Left lung (tissue), 10 donors: Measurements from ENCODE around the gene COL4A2. TPM values are rescaled to one million over a fixed set of nuclear protein-coding genes. Genes with fewer than 3 reads are reported as not detected.

Experiments used
- ATAC-seq: fragments of 200-7000 bp; cut with Tn5 transposase; one replicate; pipeline ENCODE4 v1.9.1; 2020; ENCODE audit warnings: moderate library complexity
- DNase-seq, 4 donors: peaks; one replicate each; pipeline ENCODE4 v3.0.0-alpha.2; 2013 to 2020
- H3K27ac ChIP-seq, 2 donors: fragments of 200-600 bp; sonication (generic) in 1 of 2; one replicate each; pipeline versions ENCODE4 v1.5.0 to v1.8.0; 2020 to 2021
- H3K27me3 ChIP-seq, 2 donors: fragments of 200-600 bp; sonication (generic) in 1 of 2; one replicate each; pipeline versions ENCODE4 v1.5.0 to v1.8.0; 2020 to 2021
- H3K36me3 ChIP-seq, 2 donors: fragments of 200-600 bp; sonication (generic) in 1 of 2; one replicate each; pipeline versions ENCODE4 v1.5.0 to v1.8.0; 2020 to 2021
- H3K4me1 ChIP-seq, 2 donors: fragments of 200-600 bp; one replicate each; pipeline ENCODE4 v1.8.0; 2021
- H3K4me3 ChIP-seq, 2 donors: fragments of 200-600 bp; sonication (generic) in 1 of 2; one replicate each; pipeline versions ENCODE4 v1.5.0 to v1.8.0; 2020 to 2021; ENCODE audit warnings: mild to moderate bottlenecking in 1 of 2
- H3K9me3 ChIP-seq, 2 donors: fragments of 200-600 bp; sonication (generic) in 1 of 2; one replicate each; pipeline versions ENCODE4 v1.5.0 to v1.8.0; 2020 to 2021
- CTCF ChIP-seq, 2 donors: fragments of 200-600 bp; sonication (generic) in 1 of 2; IDR thresholded peaks; one replicate each; pipeline versions ENCODE4 v1.5.0 to v1.8.0; 2021; ENCODE audit warnings: antibody characterized with exemption in 2 of 2
- intact Hi-C, 2 donors: fragments of 100-400 bp; cut with DNase I; formaldehyde crosslinking; loops; one replicate each; pipeline versions ENCODE4 v1.11.2 to v1.14.2; 2022
- polyA plus RNA-seq, 6 donors: library from polyadenylated mRNA; unstranded; fragments of 120-200 nt; gene quantifications; one replicate each; pipeline ENCODE4 v1.2.1, GENCODE V29; 2013; ENCODE audit not compliant: insufficient read length in 6 of 6
- total RNA-seq, 2 donors: library from RNA; stranded (reverse); fragmentation: NEBNext Ultra II Directional; extraction: Animal tissue kit (Norgen Biotek cat#: 25700); gene quantifications; one replicate each; pipeline ENCODE4 v1.2.1, GENCODE V29; 2021
- donor health status: DM: no; HTN: yes; CAD: no.
- donor health status: DM: no; HTN: no; CAD: no.

Gene COL4A2
- total and polyA plus RNA-seq, 8 donors, result 307 to 638 (median 395) TPM

DNA sequence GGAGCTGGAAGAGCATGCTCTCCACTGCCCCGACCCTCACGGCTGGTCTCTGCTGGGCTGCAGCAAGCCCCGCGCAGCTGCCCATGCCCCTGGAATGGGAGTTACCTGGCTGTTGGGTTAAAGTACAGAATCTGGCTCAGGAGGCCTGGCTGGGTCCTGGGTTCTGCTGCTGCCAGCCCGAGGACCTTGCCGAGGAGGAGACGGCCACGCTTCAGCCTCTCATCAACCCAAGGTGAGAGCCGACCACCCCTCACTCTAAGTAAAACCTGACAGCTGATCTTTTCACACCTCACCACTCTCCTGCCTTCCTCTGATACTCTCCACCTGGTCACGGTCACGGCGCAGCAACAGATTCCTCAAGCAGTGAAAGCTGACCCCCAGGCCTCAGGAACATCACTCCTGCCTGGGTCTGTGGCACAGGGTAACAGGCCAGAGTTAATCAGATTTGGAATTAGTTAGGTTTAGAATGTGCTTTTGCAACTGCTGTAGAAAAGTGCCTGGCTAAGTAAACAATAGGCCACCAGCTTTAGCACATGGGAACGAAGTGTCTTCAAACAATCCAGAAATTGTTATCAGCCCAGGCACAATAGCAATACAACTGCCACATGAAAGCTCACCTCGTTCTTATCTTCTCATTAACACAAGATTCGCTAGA is 233.9 kb downstream of the COL4A2 start:
- Histone ChIP-seq H3K4me1 (peaks cover 22 to 73% of the 10 kb centered on the region in 2 donors), H3K36me3 (peaks cover 0 to 8% of the 10 kb centered on the region in 2 donors), H3K27ac (peak overlapping the region; percentile 60 to 61), H3K4me3 (no peak overlapping the region), H3K9me3 (no peaks in the 10 kb centered on the region), H3K27me3 (no peaks in the 10 kb centered on the region)
- no peak for TF ChIP-seq CTCF (IDR thresholded peaks at IDR 0.05)
- peak; percentile 46 for ATAC-seq
- DNase-seq, result peak in 1 of 4 donors; percentile 60
- intact Hi-C loops, result no loop called here

DNA sequence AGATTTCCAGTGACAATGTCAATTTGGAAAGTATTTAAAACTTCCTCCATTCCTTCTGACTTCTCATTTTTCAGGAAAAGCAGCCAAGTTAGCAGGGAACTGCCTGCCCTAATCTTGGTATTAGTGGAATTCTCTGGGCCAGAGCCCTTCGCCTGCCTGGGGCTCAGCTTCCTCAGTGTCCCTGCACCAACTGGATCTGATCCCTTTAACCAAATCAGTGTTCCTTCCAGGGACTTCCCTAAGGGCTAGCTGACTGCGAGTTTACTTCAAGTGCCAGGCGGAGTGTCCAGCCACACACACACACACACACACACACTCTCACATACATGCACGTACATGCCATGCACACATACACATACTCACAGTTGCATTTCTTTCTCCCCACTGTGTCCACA is 234.4 kb downstream of the COL4A2 start:
- Histone ChIP-seq H3K36me3 (peaks cover 0 to 8% of the 10 kb centered on the region in 2 donors), H3K27ac (peak overlapping the region; percentile 60 to 61), H3K9me3 (no peaks in the 10 kb centered on the region), H3K27me3 (no peaks in the 10 kb centered on the region), H3K4me3 (no peak overlapping the region), H3K4me1 (peaks cover 23 to 75% of the 10 kb centered on the region in 2 donors)
- DNase-seq, result peak in 1 of 4 donors; percentile 27
- no peak for TF ChIP-seq CTCF (IDR thresholded peaks at IDR 0.05)
- intact Hi-C loops, result no loop called here
- peak; percentile 51 for ATAC-seq

DNA sequence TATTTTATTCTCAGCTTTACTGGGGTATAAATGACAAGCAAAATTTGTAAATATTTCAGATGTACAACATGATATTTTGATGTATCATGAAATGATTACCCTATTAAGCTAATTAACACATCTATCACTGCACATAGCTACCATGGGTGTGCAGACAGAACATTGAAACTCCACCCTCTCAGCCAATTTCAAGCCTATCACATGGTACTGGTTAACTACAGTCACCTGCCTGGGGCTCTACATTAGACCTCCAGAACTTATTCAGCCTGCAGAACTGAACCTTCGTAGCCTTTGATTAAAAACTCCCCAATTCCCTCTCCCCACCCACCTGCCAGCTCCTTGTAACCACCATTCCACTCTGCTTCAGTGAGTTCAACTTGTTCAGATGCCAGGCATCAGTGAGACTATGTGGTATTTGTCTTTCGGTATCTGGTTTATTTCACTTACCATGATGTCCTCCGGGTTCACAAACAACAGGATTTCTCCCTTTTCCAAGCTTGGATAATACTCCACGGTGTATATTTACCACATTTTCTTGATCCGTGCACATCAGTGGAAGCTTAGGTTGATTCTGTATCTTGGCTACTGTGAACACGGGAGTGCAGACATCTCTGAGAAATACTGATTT is 235.2 kb downstream of the COL4A2 start:
- no peak overlapping the region for H3K4me3 ChIP-seq
- H3K27me3 ChIP-seq, result no peaks in the 10 kb centered on the region
- H3K9me3 ChIP-seq, result no peaks in the 10 kb centered on the region
- H3K27ac ChIP-seq, result no peak overlapping the region
- H3K36me3 ChIP-seq, result peaks cover 0 to 8% of the 10 kb centered on the region in 2 donors
- intact Hi-C loops, result no loop called here
- peaks cover 28 to 77% of the 10 kb centered on the region in 2 donors for H3K4me1 ChIP-seq
- DNase-seq, result no peak
- no peak for TF ChIP-seq CTCF (IDR thresholded peaks at IDR 0.05)
- peak; percentile 12 for ATAC-seq

- DNase-seq (no peak), ATAC-seq (no peak)
- peaks cover 0 to 8% of the 10 kb centered on the region in 2 donors for H3K36me3 ChIP-seq
- no peak overlapping the region for H3K4me3 ChIP-seq
- no peaks in the 10 kb centered on the region for H3K27me3 ChIP-seq
- peak overlapping the region in 1 of 2 donors; percentile 49 for H3K27ac ChIP-seq
- intact Hi-C loops, result no loop called here
- TF ChIP-seq CTCF (IDR thresholded peaks at IDR 0.05), result no peak
- H3K9me3 ChIP-seq, result no peaks in the 10 kb centered on the region
- peaks cover 17 to 54% of the 10 kb centered on the region in 2 donors for H3K4me1 ChIP-seq
Observed at GRCh38 chr13:110546378-110546777, 239.3 kb downstream of the COL4A2 start.

GRCh38 chr13:110546926-110547325 is 239.8 kb downstream of the COL4A2 start:
- no peak overlapping the region for H3K4me3 ChIP-seq
- H3K36me3 ChIP-seq, result peaks cover 0 to 8% of the 10 kb centered on the region in 2 donors
- no peaks in the 10 kb centered on the region for H3K27me3 ChIP-seq
- no peaks in the 10 kb centered on the region for H3K9me3 ChIP-seq
- peaks cover 13 to 49% of the 10 kb centered on the region in 2 donors for H3K4me1 ChIP-seq
- ATAC-seq, result peak; percentile 87
- DNase-seq, result peak in 2 of 4 donors; percentile 88 to 89
- TF ChIP-seq CTCF (IDR thresholded peaks at IDR 0.05), result no peak
- intact Hi-C loops, result no loop called here
- peak overlapping the region; percentile 22 to 49 for H3K27ac ChIP-seq
